Heart left ventricle (tissue), 13 donors: ENCODE results near the gene MGAT5.

Source experiments
- POLR2A ChIP-seq, 2 donors: fragments of 450-650 bp; IDR thresholded peaks; one replicate each; pipeline ENCODE4 v1.6.1; 2017; ENCODE audit warnings: antibody characterized with exemption in 2 of 2, mild to moderate bottlenecking in 2 of 2, moderate library complexity in 2 of 2
- TF ChIP-seq, protein P1 (sequence below), 12 donors: fragments of 200-600 bp; sonication (generic) in 4 of 12; IDR thresholded peaks; one replicate each; pipeline versions ENCODE4 v1.5.0 to v1.8.0; 2018 to 2022; ENCODE audit warnings: antibody characterized with exemption in 12 of 12, mild to moderate bottlenecking in 5 of 12
- donor health status: ischemic (EF 13 %, LVEDD 7.1; RV severe dilation, severe dysfunction).
- donor health status: DM: no; HTN: yes; CAD: no.
- donor health status: DM: no; HTN: no; CAD: no.
- donor health status: ischemic (EF 25% LVEDD 6.9; RV normal size, moderate dysfunction).
- donor health status: ischemic (EF 25% LVEDD 5.7; RV mildly dilated, moderate dysfunction).
- donor health status: ischemic (EF 35%, LVEDD 5.7; RV mildly dilated, moderate dysfunction).
- donor health status: nonischemic (EF 11% LVEDD 7.7; RV severe dilation, severe dysfunction).
- donor health status: DM: yes; HTN: yes; CAD: no.
- donor health status: PGD.
- donor health status: ischemic (EF 29% LVEDD 5.4; RV normal size, mild dysfunction).
- donor health status: nonischemic (EF 23%, LVEDD 6.1; RV moderate dilation, normal function).

DNA sequence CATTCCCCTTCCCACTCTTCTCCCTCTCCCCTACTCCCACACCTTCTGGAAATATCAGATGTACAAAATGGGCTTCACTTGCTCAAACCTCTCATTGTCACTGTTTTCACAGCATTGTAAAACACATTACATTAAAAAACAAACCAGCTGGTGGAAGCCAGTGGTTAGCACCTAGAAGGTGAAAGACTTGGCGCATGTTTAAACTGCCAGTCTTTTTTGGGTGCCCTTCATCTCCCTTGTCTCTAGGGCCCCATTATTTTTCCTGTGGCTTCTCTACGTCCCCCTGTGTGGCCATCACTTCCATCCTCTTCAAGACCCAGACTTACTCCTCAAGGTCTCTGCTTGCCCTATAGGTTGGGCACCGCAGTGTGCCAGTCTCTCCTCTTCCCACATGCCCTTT, 34.9 kb downstream of the MGAT5 start:
- TF ChIP-seq, protein P1, sequence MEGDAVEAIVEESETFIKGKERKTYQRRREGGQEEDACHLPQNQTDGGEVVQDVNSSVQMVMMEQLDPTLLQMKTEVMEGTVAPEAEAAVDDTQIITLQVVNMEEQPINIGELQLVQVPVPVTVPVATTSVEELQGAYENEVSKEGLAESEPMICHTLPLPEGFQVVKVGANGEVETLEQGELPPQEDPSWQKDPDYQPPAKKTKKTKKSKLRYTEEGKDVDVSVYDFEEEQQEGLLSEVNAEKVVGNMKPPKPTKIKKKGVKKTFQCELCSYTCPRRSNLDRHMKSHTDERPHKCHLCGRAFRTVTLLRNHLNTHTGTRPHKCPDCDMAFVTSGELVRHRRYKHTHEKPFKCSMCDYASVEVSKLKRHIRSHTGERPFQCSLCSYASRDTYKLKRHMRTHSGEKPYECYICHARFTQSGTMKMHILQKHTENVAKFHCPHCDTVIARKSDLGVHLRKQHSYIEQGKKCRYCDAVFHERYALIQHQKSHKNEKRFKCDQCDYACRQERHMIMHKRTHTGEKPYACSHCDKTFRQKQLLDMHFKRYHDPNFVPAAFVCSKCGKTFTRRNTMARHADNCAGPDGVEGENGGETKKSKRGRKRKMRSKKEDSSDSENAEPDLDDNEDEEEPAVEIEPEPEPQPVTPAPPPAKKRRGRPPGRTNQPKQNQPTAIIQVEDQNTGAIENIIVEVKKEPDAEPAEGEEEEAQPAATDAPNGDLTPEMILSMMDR (IDR thresholded peaks at IDR 0.05), result no peak
- no peak for TF ChIP-seq POLR2A (IDR thresholded peaks at IDR 0.05)
